NB4 (cell line): ENCODE results near the gene TRAF7.

Source experiments
- DNase-seq: peaks from one replicate; pipeline ENCODE4 v3.0.0; 2010; ENCODE audit warnings: low read depth
- H3K4me3 ChIP-seq: one replicate; pipeline ENCODE4 v1.5.1; 2011; ENCODE audit warnings: mild to moderate bottlenecking, low read depth, low read length, moderate library complexity
- CTCF ChIP-seq: IDR thresholded peaks from one replicate; pipeline ENCODE4 v1.5.1; 2012; ENCODE audit warnings: low read depth, low read length
- MAX ChIP-seq: IDR thresholded peaks from 2 replicates; pipeline ENCODE4 v1.6.1; 2011; ENCODE audit warnings: low read depth, low read length
- MYC ChIP-seq: IDR thresholded peaks from 2 replicates; pipeline ENCODE4 v1.6.1; 2011; ENCODE audit warnings: low read depth, low read length
- POLR2A ChIP-seq: IDR thresholded peaks from 2 replicates; pipeline ENCODE4 v1.6.1; 2011; ENCODE audit warnings: mild to moderate bottlenecking; ENCODE audit not compliant: insufficient read length; ENCODE audit errors: extremely low read depth

TRAF7 gene

GRCh38 chr16:2190659-2191445, 35.3 kb downstream of the TRAF7 start:
- DNase-seq, result no peak
- H3K4me3 ChIP-seq, result no peak overlapping the region
- TF ChIP-seq MAX (no peak), POLR2A (no peak), CTCF (no peak), MYC (no peak)

GRCh38 chr16:2191446-2191706, 35.8 kb downstream of the TRAF7 start:
- no peak for DNase-seq
- H3K4me3 ChIP-seq, result no peak overlapping the region
- TF ChIP-seq CTCF (no peak), POLR2A (no peak), MAX (no peak), MYC (no peak)

GRCh38 chr16:2194166-2194834, 38.7 kb downstream of the TRAF7 start:
- peak; percentile 34 for DNase-seq
- TF ChIP-seq MAX (no peak), CTCF (no peak), MYC (no peak), POLR2A (no peak)
- H3K4me3 ChIP-seq, result no peak overlapping the region

GRCh38 chr16:2194852-2195321, 39.3 kb downstream of the TRAF7 start:
- DNase-seq, result peak; percentile 74
- TF ChIP-seq MAX, result no peak
- TF ChIP-seq CTCF, result peak; percentile 45
- TF ChIP-seq MYC, result no peak
- no peak overlapping the region for H3K4me3 ChIP-seq

GRCh38 chr16:2195322-2196161, 40.0 kb downstream of the TRAF7 start:
- TF ChIP-seq POLR2A (no peak), MYC (no peak), MAX (no peak), CTCF (no peak)
- no peak for DNase-seq
- H3K4me3 ChIP-seq, result no peak overlapping the region
